Right renal cortex interstitium (tissue), 3 donors: ENCODE measurements around the gene DFFA. TPM values are rescaled to one million over a fixed set of nuclear protein-coding genes. Genes with fewer than 3 reads are reported as not detected.
"Not testable (repeated sequence)": the region's sequence is repeated elsewhere in the genome, so short reads cannot be mapped to it uniquely, and the experiment has no call there.

Experiments
- DNase-seq, 3 donors: peaks; one replicate each; pipeline ENCODE4 v3.0.0-alpha.2; 2013; ENCODE audit warnings: low read depth in 3 of 3, low spot score in 2 of 3
- polyA plus RNA-seq, 3 donors: library from polyadenylated mRNA; unstranded; fragments of 120-200 nt; gene quantifications; one replicate each; pipeline ENCODE4 v1.2.1, GENCODE V29; 2013; ENCODE audit not compliant: insufficient read length in 3 of 3

Gene DFFA
- polyA plus RNA-seq, 3 donors = 42.4 to 46.0 (median 43.3) TPM

DNA sequence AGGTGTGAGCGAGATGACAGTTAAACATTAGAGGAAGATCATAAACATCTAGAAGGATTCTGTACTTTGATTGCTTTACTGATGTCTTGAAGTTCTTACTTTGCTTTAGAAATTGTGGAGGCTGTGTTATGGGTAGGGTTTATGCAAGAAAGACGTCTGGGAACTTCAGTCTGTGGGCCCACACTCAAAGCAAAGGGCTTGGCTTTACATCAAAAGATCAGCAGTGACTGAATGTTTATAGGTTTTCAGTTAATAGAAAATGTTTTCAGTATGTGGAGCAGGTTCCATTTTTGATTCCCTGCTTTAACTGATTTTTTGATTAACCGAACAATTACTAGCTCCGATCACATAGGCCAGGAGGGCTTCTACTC lies 34.3 kb upstream of the DFFA start:
- DNase-seq = no peak

DNA sequence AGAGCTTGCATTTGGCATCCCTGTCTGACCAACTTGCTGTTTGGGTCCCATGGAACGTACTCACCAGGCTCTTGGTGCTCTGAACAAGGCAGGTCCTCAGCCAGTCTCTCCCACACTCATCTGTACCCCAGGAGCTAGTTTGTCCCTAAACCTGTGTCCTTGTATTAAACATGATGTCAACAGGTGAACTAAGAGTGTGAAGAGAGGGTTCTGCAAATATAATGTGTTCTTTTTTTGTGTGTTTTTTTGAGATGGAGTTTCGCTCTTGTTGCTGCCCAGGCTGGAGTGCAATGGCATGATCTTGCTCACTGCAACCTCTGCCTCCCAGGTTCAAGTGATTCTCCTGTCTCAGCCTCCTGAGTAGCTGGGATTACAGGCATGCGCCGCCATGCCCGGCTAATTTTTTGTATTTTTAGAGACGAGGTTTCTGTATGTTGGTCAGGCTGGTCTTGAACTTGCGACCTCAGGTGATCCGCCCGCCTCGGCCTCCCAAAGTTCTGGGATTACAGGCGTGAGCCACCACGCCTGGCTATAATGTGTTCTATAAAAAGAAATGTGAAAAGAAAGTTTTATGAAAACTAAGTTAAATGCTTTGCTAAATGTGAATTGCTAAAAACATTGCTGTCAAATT lies 33.8 kb upstream of the DFFA start:
- DNase-seq = not testable (repeated sequence)

DNA sequence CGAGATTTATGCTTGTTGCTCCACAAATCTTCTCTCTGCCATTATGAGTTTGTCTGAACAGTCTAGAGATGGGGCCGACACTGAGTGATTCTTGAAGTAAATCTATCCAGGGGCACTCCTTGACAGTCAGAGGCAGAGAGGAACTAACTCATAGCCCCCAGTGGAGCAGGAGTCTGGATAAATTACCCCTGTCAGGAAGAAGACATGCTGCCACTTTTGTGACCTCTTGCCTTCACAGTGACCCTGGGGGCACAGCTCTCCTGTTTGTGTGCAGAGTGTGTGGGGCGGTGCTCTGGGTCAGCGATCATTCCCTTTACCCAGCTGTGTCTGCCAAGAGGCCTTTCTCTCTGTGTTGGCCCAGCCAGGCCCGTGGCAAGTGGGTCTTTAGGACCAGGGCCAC lies 31.9 kb upstream of the DFFA start:
- DNase-seq = no peak

DNA sequence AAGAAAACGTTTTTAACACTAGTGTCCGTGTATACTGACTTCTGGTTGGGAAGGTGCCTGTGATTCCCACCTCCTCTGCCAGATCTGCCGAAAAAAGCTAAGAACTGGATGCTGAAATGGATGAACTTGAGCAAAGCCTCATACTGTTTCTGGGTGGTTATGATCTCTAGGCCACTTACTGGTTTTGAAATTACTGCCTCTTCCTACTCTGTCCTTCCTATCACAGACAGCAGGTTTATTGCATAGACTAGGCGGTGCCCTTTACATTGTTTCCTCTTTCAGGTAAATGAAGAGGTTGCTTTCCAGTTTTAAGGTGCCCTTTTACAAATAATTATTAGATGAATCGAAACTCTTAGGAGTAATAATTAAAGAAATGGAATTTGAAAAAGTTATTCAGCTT lies 29.9 kb upstream of the DFFA start:
- DNase-seq = no peak

DNA sequence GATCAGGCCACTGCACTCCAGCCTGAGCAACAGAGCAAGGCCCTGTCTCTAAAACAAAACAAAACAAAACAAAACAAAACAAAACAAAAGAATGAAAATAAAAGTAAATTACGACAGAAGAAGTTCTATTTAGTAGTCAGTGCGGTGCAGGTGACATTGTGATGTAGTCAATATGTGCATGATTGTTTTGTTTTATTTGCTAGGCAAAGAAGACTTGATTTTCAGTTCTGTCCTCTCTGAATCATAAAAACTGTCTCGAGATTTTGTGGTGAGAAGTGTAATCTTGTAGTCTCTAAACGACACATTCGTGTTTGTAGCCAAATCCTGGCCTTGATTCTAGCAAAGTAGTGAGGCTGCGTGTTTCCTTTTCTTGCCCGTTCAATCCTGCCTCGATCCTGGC lies 25.9 kb upstream of the DFFA start:
- no peak for DNase-seq

DNA sequence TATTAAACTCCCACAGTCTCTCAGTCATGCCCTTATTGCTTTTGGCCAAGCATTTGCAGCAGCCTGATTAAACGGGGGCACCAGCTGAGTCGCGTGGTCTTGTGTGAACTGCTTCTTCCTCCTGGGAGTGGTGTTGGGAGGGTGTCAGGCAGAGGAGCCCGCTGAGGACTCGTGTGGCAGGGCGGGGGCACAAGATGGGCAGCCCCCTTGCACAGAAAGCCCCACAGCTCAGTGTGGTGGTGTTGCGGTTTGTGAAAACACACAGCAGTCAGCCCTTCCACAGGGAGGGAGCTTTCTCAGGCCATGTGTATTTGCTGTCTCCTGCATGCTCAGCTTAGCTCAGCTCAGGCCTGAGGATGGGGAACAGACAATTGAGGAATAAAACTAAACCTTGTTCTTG lies 24.8 kb upstream of the DFFA start:
- DNase-seq = no peak

DNA sequence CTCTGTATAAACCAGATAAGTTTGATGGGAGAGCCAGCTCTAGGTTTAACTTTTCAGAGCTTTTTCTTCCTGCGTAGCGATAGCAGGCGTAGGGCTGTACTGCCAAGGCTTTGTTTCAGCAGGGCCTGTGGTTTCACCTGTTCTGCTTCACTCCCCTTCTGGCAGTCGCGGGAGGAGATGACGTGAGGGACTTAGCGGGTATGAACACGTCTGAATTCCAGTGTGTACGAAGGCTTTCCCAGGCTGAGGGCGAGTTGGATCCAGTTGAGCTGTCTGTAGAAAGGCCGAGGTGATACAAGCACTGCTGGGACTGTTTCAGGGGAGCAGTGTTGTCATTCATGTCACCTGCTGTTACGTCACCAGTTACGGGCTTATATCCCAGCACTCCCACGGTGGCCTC lies 23.6 kb upstream of the DFFA start:
- peak in 1 of 3 donors; percentile 51 for DNase-seq

DNA sequence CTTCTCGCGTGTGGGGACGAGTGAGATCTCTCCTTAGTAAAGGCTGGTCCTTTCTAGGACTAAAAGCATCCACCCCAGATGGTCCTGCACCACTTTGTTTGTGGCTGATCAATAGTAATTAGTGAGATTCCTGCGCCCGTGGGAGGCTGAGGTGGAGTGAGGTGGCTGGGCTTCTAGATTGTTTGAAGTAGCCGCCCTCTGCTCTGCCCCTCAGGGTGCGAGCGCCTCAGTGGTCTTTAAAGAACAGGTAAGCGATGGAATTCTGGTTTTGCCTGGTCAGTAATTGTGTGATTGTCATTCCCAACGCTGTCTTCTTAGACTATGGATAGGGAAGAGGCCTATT lies 23.1 kb upstream of the DFFA start:
- DNase-seq = no peak

DNA sequence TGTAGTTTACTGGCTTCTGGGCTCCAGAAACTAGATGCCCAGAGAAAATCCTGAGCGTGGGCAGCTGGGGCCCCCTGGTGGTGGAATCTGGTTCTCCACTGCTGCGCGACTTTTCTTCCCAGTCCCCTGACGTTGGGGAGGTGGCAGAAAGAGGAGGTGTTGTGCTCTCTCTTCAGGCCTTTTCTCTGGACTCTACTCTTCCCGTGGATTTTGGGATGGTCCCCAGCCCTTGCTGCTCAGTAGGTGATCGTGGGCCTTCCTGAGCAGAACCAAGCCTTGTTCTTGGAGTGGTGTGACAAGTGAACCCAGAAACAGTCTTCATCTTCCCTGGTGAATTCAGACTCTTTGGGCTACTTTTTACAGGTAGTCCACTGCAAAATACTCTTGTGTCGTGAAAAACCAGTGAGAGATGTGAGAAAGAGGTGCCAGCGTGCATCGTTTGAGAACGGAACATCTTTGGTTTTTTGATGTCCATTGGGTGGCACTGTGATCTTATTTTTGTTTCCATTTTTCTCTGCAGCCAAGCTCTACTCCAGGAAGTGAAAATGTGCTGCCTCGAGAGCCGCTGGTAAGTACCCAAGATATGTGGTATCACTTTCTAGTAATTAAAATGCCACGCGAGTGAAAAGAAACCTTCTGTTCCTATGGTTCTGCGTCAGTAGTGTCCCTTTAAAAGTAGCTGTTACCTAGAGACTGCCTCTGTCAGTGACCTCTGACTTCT lies 22.6 kb upstream of the DFFA start:
- peak in 1 of 3 donors; percentile 58 for DNase-seq

DNA sequence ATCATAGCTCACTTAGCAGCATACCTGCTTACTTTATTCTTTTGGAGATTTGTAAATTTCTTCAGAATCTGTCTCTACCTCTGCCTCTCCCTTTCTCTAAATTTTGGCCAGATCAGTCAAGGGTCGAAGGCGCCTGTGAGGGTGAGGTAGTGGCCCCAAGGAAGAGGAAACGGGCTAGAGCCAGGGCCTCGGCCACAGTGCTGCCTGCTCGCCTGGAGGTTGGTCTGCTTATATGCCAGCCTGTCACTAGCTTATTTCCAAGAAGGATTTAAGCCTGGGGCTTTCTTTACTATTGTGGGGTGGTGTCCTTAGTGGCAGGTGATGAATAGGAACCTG lies 22.1 kb upstream of the DFFA start:
- no peak for DNase-seq

DNA sequence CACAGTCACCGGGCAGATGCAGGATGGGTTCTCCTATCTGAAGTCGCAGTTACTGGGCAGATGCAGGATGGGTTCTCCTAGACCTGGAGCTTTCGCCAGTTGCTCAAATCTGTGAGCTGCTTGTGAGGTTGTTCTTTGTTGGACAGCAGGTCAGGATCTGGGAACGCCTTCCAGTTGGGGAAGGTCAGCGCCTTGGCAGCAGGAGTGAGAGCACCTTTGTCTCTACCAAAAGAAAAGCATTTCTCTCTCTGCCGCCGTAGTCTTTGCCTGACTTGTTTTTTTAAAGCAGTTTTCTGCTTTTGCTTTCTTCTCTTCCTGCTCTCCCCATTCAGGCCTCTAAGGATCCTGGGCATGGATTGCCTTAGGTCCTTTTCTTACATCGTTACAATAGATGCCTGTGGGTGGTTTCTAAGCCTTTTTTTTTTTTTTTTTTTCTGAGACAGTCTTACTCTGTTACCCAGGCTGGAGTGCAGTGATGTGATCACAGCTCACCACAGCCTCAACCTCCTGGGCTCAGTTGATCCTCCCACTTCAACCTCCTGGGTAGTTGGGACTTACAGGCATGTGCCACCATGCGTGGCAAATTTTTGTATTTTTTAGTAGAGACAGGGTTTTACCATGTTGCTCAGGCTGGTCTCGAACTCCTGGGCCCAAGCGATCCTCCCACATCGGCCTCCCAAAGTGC lies 18.1 kb upstream of the DFFA start:
- no peak for DNase-seq

DNA sequence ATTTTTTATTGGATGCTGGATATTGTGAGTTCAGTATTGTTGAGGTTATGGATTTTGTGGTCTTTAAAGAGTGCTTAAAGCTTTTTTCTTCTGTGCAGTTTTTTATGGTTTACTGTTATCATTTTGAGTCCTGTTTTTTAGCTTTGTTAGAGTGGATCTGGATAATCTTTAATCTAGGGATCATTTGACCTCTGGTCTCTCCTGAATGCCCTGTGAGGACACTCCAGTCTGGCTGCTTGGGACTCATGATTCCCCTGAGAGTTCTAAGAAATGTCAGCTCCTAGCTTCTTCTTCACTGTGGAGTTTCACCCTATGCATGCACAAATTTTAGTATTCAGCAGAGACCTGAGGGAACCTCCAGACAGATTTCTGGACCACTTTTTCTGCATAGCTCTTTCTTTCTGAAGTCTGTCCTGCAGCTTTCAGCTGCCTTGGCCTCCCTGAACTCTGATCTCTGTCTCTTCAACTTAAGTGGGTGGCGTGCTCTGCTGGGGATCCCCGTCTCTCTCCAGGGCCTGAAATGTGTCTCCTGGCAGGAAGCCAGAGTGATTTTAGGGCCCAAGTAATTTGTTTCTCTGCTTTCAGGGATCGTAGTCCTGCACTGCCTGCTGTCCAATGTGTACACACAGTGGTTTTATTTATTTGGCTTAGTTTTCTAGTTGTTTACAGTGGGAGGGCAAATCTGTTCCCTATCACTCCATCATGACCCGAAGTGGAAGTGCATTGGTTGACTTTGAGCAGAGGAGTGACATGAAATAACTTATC lies 17.1 kb upstream of the DFFA start:
- no peak for DNase-seq

DNA sequence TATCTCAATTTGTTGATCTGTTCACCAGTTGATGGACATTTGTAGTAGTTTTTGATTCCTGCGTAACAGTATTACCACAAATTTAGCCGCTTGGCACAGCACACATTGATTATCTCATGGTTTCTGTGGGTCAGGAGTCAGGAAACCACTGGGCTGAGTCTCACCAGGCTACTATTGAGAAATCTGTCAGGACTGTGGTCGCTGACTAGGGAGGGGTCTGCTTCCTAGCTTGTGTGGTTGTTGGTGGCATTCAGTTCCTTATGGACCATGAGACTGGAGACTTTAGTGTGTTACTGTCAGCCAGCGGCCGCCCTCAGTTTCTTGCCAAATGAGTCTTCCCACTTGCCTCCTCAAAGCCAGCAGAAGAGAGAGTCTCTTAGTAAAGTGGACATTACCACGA lies 12.2 kb upstream of the DFFA start:
- DNase-seq = no peak

DNA sequence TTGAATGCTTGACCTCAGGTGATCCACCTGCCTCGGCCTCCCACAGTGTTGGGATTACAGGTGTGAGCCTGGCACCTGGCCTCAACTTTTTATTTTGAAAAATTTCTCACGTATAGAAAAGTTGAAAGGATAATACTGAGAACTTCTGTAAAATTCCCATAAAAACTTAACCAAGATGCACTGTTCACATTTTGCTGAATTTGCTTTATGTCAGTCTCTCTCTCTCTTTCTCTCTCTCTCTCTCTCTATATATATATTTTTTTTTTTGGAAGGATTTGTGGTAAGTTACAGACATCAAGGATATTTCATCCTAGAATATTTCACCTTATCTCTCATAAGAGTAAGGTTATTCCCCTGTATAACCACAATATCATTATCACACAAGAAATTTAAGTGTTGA lies 8.3 kb upstream of the DFFA start:
- no peak for DNase-seq

DNA sequence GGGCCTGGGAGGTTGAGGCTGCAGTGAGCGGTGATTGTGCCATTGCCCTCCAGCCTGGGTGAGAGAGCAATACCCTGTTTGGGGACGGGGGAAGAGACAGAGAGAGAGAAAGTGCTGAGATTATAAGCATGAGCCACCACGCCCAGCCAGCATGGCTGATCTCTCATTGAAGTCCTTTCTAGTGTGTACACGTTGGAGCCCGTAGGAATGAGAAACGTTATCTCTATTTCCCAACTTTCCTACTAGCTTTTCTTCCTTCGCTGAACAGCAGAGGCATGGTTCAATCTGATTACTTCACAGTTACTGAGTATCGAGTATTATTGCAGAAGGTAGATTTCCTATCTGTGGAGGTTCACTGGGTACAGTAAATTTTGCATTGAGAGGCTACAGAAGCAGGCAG lies 7.0 kb upstream of the DFFA start:
- no peak for DNase-seq

DNA sequence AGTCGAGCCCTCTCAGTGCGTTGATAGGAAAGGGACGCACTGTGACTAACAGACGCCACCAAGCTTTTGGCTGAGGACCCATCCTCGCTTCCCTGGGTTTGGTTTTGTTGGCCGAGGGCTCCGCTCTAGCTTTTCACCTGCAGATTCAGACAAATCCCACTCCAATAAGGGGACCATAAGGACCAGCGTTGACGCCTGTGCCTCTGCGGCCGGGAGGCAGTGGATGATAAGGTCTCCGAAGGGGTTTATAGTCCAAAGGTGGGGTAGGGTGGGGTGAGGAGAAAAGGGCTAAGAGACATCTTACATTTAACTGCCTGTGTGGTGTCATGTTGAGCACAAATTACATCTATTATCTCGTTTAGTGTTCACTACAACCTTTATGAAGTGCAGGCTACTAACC lies 3.2 kb upstream of the DFFA start:
- no peak for DNase-seq

DNA sequence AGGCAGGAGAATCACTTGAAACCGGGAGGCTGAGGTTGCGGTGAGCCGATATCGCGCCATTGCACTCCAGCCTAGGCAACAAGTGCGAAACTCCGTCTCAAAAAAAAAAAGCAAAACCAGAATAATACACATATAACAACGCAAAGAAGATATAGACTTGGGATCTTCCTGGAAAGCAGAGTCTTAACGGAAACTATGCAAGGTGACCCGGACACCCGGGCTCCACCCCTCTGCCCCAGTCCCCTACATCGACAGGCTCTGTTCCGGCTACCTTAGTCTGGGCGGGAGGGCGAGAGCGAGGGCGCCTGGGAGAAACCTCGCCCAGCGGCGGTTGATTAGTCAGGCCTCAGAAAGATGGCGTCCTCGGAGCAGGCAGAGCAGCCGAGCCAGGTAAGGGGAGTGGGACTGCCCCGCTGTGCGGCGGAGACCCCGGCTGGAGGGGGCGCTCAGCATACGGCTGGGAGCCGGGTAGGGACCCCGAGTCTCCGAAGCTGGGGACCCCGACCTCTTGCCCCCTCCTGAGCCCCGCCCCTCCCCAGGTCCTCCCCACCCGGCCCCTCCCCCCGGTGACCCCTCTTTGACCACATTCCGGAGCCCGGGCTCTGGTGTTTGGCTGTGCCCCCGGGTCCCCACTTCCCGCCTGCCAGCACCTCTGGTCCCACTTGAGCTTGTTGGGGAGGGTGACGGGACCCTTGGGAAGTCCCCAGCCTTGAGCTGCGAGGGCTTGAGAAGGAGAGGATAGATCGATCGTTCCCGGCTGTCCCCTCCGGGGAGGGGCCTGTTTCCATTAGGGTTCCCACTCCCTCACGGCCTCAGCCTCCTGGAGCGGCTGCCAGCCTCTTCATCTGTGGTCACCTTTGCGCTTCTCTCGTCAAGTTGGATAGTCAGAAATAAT lies 2.5 kb upstream of the DFFA start, which contains the start of gene PEX14:
Gene PEX14, plus strand, starts transcription at position 338 of the 895 bp plus-strand sequence. Its CDS starts 17 bp downstream, at position 355.
- peak; percentile 64 to 81 (median 69) for DNase-seq

DNA sequence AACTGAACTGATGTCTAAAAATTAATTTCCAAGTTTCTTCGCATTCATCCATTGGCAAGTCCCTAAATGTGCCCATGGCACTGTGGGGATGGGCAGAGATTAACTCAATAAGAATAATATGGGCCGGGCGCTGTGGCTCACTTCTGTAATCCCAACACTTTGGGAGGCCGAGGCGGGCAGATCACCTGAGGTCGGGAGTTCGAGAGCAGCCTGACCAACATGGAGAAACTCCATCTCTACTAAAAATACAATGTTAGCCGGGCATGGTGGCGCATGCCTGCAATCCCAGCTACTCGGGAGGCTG lies 1.9 kb upstream of the DFFA start:
- not testable (repeated sequence) for DNase-seq

DNA sequence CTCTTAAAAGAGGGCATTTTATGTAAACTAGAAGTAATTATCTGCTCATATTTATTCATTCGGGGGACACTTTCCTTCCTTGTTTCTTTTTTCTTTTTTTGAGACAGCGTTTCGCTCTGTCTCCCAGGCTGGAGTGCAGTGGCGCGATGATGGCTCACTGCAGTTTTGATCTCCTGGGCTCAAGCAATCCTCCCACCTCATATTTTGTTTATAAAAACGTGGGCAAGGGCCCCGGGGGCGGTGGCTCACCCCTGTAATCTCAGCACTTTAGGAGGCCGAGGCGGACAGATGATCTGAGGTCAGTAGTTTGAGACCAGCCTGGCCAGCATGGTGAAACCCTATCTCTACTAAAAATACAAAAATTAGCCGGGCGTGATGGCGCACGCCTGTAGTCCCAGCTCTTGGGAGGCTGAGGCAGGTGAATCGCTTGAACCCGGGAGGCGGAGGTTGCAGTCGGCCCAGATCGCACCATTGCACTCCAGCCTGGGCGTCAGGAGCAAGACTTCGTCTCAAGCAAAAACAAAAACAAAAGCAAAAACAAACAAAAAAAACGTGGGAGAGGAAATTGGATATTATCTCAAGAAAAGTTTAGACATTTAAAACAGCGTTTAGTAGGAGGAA lies 926 bp upstream of the DFFA start:
- no peak for DNase-seq
